ENCODE data around the gene WNK1. TPM values are rescaled to one million over a fixed set of nuclear protein-coding genes. Genes with fewer than 3 reads are reported as not detected.

Gene WNK1
- polyA plus RNA-seq, 1 donor from 2014 or later = 25.9 TPM

DNA sequence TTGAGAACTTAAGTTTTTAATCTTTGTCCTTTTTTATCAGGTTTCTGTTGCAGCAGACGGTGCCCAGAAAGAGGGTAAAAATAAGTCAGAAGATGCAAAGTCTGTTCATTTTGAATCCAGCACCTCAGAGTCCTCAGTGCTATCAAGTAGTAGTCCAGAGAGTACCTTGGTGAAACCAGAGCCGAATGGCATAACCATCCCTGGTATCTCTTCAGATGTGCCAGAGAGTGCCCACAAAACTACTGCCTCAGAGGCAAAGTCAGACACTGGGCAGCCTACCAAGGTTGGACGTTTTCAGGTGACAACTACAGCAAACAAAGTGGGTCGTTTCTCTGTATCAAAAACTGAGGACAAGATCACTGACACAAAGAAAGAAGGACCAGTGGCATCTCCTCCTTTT, 143.7 kb downstream of the WNK1 start:
- Histone ChIP-seq H3K9me2 (ENCODE audit: insufficient read depth, low read length) (no peaks in the 10 kb centered on the region), H3K9ac (ENCODE audit: low read length) (no peak overlapping the region), H3K36me3 (ENCODE audit: insufficient read depth, low read length) (peaks cover 7% of the 10 kb centered on the region), H3F3A (ENCODE audit: insufficient read depth, low read length, poor library complexity, severe bottlenecking) (no peaks in the 10 kb centered on the region), H3K9me3 (ENCODE audit: low read length) (no peaks in the 10 kb centered on the region), H3K27ac (ENCODE audit: low read length) (no peak overlapping the region), H3K79me2 (replicated peaks; ENCODE audit: insufficient read depth, low read length) (no peaks in the 10 kb centered on the region), H3K27me3 (ENCODE audit: insufficient read depth, low read depth, low read length) (no peaks in the 10 kb centered on the region), H2AFZ (ENCODE audit: low read depth, low read length) (no peak overlapping the region), H4K20me1 (ENCODE audit: insufficient read depth) (no peaks in the 10 kb centered on the region), H3K4me2 (ENCODE audit: low read length) (no peak overlapping the region), H3K4me3 (ENCODE audit: low read length) (no peak overlapping the region)
- no peak for TF ChIP-seq POLR2AphosphoS5 (IDR thresholded peaks at IDR 0.05)
- TF ChIP-seq TAF1 (IDR thresholded peaks at IDR 0.05; ENCODE audit: low read depth) = no peak
- no peak for TF ChIP-seq EP300 (conservative IDR thresholded peaks at IDR 0.05; ENCODE audit: poor library complexity, severe bottlenecking)
- no peak for TF ChIP-seq MXI1 (conservative IDR thresholded peaks at IDR 0.05; ENCODE audit: poor library complexity, severe bottlenecking)

DNA sequence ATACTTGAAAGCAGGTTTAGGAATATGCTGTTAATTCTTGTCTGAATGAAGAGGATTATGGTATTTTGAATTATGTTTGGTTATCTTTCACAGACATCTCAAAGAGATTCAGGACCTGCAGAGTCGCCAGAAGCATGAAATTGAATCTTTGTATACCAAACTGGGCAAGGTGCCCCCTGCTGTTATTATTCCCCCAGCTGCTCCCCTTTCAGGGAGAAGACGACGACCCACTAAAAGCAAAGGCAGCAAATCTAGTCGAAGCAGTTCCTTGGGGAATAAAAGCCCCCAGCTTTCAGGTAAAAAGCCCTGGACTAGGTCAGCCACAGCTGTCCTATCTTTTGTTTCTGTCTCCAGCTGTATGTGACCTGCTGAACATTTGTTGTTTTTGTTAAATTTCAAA, 145.0 kb downstream of the WNK1 start:
- H4K20me1 ChIP-seq (ENCODE audit: insufficient read depth) = no peaks in the 10 kb centered on the region
- TF ChIP-seq MXI1 (conservative IDR thresholded peaks at IDR 0.05; ENCODE audit: poor library complexity, severe bottlenecking) = no peak
- no peak for TF ChIP-seq SMC3 (conservative IDR thresholded peaks at IDR 0.05; ENCODE audit: poor library complexity)
- TF ChIP-seq EP300 (conservative IDR thresholded peaks at IDR 0.05; ENCODE audit: poor library complexity, severe bottlenecking) = no peak
- no peak for TF ChIP-seq REST (IDR thresholded peaks at IDR 0.05; ENCODE audit: borderline replicate concordance)
- TF ChIP-seq TAF1 (IDR thresholded peaks at IDR 0.05; ENCODE audit: low read depth) = no peak
- TF ChIP-seq EZH2 (IDR thresholded peaks at IDR 0.05; ENCODE audit: borderline replicate concordance, insufficient read depth, low read length, poor library complexity, severe bottlenecking) = no peak
- no peak for TF ChIP-seq RAD21 (conservative IDR thresholded peaks at IDR 0.05)
- TF ChIP-seq, protein P1, sequence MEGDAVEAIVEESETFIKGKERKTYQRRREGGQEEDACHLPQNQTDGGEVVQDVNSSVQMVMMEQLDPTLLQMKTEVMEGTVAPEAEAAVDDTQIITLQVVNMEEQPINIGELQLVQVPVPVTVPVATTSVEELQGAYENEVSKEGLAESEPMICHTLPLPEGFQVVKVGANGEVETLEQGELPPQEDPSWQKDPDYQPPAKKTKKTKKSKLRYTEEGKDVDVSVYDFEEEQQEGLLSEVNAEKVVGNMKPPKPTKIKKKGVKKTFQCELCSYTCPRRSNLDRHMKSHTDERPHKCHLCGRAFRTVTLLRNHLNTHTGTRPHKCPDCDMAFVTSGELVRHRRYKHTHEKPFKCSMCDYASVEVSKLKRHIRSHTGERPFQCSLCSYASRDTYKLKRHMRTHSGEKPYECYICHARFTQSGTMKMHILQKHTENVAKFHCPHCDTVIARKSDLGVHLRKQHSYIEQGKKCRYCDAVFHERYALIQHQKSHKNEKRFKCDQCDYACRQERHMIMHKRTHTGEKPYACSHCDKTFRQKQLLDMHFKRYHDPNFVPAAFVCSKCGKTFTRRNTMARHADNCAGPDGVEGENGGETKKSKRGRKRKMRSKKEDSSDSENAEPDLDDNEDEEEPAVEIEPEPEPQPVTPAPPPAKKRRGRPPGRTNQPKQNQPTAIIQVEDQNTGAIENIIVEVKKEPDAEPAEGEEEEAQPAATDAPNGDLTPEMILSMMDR (IDR thresholded peaks at IDR 0.05; ENCODE audit: poor library complexity, severe bottlenecking) = no peak
- no peak for TF ChIP-seq POLR2AphosphoS5 (IDR thresholded peaks at IDR 0.05)
- no peaks in the 10 kb centered on the region for H3K79me2 ChIP-seq (replicated peaks; ENCODE audit: insufficient read depth, low read length)
- no peak overlapping the region for H3K4me2 ChIP-seq (ENCODE audit: low read length)
- no peaks in the 10 kb centered on the region for H3F3A ChIP-seq (ENCODE audit: insufficient read depth, low read length, poor library complexity, severe bottlenecking)
- H3K9me2 ChIP-seq (ENCODE audit: insufficient read depth, low read length) = no peaks in the 10 kb centered on the region
- no peak overlapping the region for H3K4me3 ChIP-seq (ENCODE audit: low read length)
- H3K9ac ChIP-seq (ENCODE audit: low read length) = no peak overlapping the region
- H3K27ac ChIP-seq (ENCODE audit: low read length) = no peak overlapping the region
- no peak overlapping the region for H2AFZ ChIP-seq (ENCODE audit: low read depth, low read length)
- no peaks in the 10 kb centered on the region for H3K27me3 ChIP-seq (ENCODE audit: insufficient read depth, low read depth, low read length)
- no peaks in the 10 kb centered on the region for H3K9me3 ChIP-seq (ENCODE audit: low read length)
- peaks cover 7% of the 10 kb centered on the region for H3K36me3 ChIP-seq (ENCODE audit: insufficient read depth, low read length)
